ENCODE results near the gene WBP2NL.

The WBP2NL gene

GRCh38 chr22:41968601-41969000, 30.0 kb upstream of the WBP2NL start:
- Histone ChIP-seq H3K36me3 (replicated peaks) (no peaks in the 10 kb centered on the region), H3K4me3 (ENCODE audit: low read depth, low read length) (no peak overlapping the region), H3K27ac (no peak overlapping the region), H3K27me3 (replicated peaks) (peaks cover 2% of the 10 kb centered on the region)
- no peak for TF ChIP-seq CTCF (IDR thresholded peaks at IDR 0.05; ENCODE audit: low read depth, low read length, missing control alignments)
- DNase-seq: no peak
- in situ Hi-C loops (cut with HindIII; ENCODE audit: low pct_ligation_motif_present, low sequenced_read_pairs): no loop called here

- no peak for DNase-seq
- Histone ChIP-seq H3K4me3 (ENCODE audit: low read depth, low read length) (no peak within 1 kb of the TSS), H3K27me3 (replicated peaks) (peaks cover 2% of the 10 kb centered on the region), H3K27ac (no peak within 1 kb of the TSS), H3K36me3 (replicated peaks) (no peaks in the 10 kb centered on the region)
- in situ Hi-C loops (cut with HindIII; ENCODE audit: low pct_ligation_motif_present, low sequenced_read_pairs): no loop called here
- TF ChIP-seq CTCF (IDR thresholded peaks at IDR 0.05; ENCODE audit: low read depth, low read length, missing control alignments): no peak
Observed at GRCh38 chr22:41969110-41969646, 29.4 kb upstream of the WBP2NL start, which contains the start of gene SEPTIN3. TSS of gene SEPTIN3 (plus strand) at chr22:41969443. CDS start at chr22:41971493, 2,050 bp downstream.

GRCh38 chr22:41970601-41971000, 28.0 kb upstream of the WBP2NL start:
- H3K27ac ChIP-seq: no peak overlapping the region
- in situ Hi-C loops (cut with HindIII; ENCODE audit: low pct_ligation_motif_present, low sequenced_read_pairs): no loop called here
- H3K36me3 ChIP-seq (replicated peaks): no peaks in the 10 kb centered on the region
- H3K4me3 ChIP-seq (ENCODE audit: low read depth, low read length): no peak overlapping the region
- TF ChIP-seq CTCF (IDR thresholded peaks at IDR 0.05; ENCODE audit: low read depth, low read length, missing control alignments): no peak
- H3K27me3 ChIP-seq (replicated peaks): peaks cover 7% of the 10 kb centered on the region
- no peak for DNase-seq

- Histone ChIP-seq H3K36me3 (replicated peaks) (no peaks in the 10 kb centered on the region), H3K4me3 (ENCODE audit: low read depth, low read length) (no peak overlapping the region), H3K27me3 (replicated peaks) (peaks cover 16% of the 10 kb centered on the region), H3K27ac (no peak overlapping the region)
- no peak for TF ChIP-seq CTCF (IDR thresholded peaks at IDR 0.05; ENCODE audit: low read depth, low read length, missing control alignments)
- DNase-seq: no peak
- in situ Hi-C loops (cut with HindIII; ENCODE audit: low pct_ligation_motif_present, low sequenced_read_pairs): no loop called here
Observed at GRCh38 chr22:41971431-41971830, 27.2 kb upstream of the WBP2NL start.

- in situ Hi-C loops (cut with HindIII; ENCODE audit: low pct_ligation_motif_present, low sequenced_read_pairs): no loop called here
- Histone ChIP-seq H3K36me3 (replicated peaks) (no peaks in the 10 kb centered on the region), H3K4me3 (ENCODE audit: low read depth, low read length) (no peak overlapping the region), H3K27me3 (replicated peaks) (peaks cover 29% of the 10 kb centered on the region), H3K27ac (no peak overlapping the region)
- TF ChIP-seq CTCF (IDR thresholded peaks at IDR 0.05; ENCODE audit: low read depth, low read length, missing control alignments): no peak
- no peak for DNase-seq
Observed at GRCh38 chr22:41974691-41975290, 23.8 kb upstream of the WBP2NL start.

Measured in brain microvascular endothelial cell (primary cell).